Superior temporal gyrus (tissue), 1 donor: ENCODE data around the gene NPEPL1.
"Not testable (repeated sequence)": the region's sequence is repeated elsewhere in the genome, so short reads cannot be mapped to it uniquely, and the experiment has no call there.

ENCODE experiments used
- DNase-seq: peaks from one replicate; pipeline ENCODE4 v3.0.0-alpha.2; 2016; ENCODE audit errors: extremely low spot score

Gene NPEPL1

GRCh38 chr20:58712806-58713731 is 20.5 kb downstream of the NPEPL1 start:
- DNase-seq = no peak

GRCh38 chr20:58713801-58714339 is 21.3 kb downstream of the NPEPL1 start:
- no peak for DNase-seq

- DNase-seq = no peak
Measured at GRCh38 chr20:58714340-58714922, 21.8 kb downstream of the NPEPL1 start.

- no peak for DNase-seq
Measured at GRCh38 chr20:58714923-58715351, 22.3 kb downstream of the NPEPL1 start.

GRCh38 chr20:58715391-58715800 is 22.8 kb downstream of the NPEPL1 start:
- DNase-seq = no peak

- DNase-seq = no peak
Measured at GRCh38 chr20:58715801-58716475, 23.3 kb downstream of the NPEPL1 start.

- no peak for DNase-seq
Measured at GRCh38 chr20:58716476-58717277, 24.1 kb downstream of the NPEPL1 start.

- DNase-seq = no peak
Measured at GRCh38 chr20:58717278-58718091, 24.9 kb downstream of the NPEPL1 start.

GRCh38 chr20:58718121-58718563 is 25.5 kb downstream of the NPEPL1 start:
- no peak for DNase-seq

GRCh38 chr20:58718729-58719128 is 26.1 kb downstream of the NPEPL1 start:
- DNase-seq = no peak

- DNase-seq = no peak
Measured at GRCh38 chr20:58719258-58719657, 26.7 kb downstream of the NPEPL1 start.

- no peak for DNase-seq
Measured at GRCh38 chr20:58719971-58720371, 27.4 kb downstream of the NPEPL1 start.

GRCh38 chr20:58720890-58721289 is 28.3 kb downstream of the NPEPL1 start:
- DNase-seq = no peak

- DNase-seq = no peak
Measured at GRCh38 chr20:58721951-58722778, 29.6 kb downstream of the NPEPL1 start.

- no peak for DNase-seq
Measured at GRCh38 chr20:58722877-58723627, 30.5 kb downstream of the NPEPL1 start.

- no peak for DNase-seq
Measured at GRCh38 chr20:58723628-58723984, 31.0 kb downstream of the NPEPL1 start.

GRCh38 chr20:58726156-58726555 is 33.6 kb downstream of the NPEPL1 start:
- DNase-seq = not testable (repeated sequence)

GRCh38 chr20:58731192-58731591 is 38.6 kb downstream of the NPEPL1 start:
- DNase-seq = no peak

GRCh38 chr20:58737198-58737597 is 44.6 kb downstream of the NPEPL1 start:
- DNase-seq = no peak
